HG03103 (cell line): Measurements from ENCODE around the gene C12orf56.
A peak's percentile ranks its signal among the peaks of the same experiment; 100 is the strongest.
"Not testable (repeated sequence)": the region's sequence is repeated elsewhere in the genome, so short reads cannot be mapped to it uniquely, and the experiment has no call there.

ENCODE experiments used
- ATAC-seq: cut with Tn5 transposase; IDR thresholded peaks from one replicate; pipeline ENCODE4 v1.9.1; 2021; ENCODE audit warnings: low read depth; ENCODE audit not compliant: unreplicated experiment

Gene C12orf56

DNA sequence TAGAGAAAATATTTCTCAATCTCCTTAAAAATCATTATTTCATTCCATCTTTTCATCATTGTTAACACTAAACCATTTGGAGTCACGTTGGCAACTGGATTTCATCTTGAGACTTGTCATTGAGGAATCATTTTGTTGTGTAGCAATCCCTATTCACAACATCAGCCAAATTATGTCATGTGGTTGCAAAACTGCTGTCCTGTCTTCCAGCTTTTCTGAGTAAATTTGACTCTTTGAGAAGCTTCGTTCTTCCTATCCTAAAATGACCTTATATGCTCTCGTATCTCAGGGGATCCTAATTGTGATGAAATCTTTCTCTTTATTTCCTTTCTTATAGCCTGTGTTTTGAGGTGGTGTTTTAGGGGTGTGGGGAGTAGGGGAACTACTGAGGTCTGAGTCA lies 137.9 kb downstream of the C12orf56 start:
- ATAC-seq: no peak

DNA sequence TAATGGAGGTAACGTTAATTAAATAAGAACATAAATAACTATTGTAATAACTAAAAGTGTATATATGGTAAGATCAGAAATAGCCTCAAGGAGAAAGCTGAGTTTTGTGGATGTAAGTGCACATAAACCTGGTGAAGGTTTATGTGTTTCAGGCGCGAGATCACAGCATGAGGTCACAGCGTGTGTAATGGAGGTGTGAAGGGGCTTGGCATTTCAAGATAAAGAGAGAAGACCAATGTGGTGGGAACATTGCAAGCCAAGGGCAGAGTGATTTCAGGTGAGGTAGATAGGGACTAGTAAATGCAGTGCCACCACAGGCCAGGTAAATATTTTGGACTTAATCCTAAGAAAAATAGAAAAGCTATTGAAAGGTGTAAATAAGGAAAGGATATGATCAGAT lies 146.7 kb downstream of the C12orf56 start:
- no peak for ATAC-seq

DNA sequence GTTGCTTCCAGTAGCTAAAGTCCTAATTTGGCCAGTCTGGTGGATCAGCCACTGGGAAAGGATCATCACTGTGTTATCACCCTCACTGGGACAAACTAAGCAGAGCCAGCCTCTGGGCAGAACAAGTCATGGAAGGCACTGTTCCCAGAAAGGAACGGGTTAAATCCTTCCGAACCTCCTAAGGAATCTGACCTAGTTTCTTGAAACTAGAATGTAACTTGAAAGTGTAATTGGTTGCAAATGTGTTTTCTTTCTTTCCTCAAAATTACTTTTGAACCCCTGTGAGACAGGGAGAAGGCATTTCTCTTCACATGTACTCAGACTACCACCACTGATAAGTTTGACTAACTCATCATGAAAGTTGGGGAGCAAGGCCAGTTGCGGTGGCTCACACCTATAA lies 149.8 kb downstream of the C12orf56 start:
- ATAC-seq: no peak

DNA sequence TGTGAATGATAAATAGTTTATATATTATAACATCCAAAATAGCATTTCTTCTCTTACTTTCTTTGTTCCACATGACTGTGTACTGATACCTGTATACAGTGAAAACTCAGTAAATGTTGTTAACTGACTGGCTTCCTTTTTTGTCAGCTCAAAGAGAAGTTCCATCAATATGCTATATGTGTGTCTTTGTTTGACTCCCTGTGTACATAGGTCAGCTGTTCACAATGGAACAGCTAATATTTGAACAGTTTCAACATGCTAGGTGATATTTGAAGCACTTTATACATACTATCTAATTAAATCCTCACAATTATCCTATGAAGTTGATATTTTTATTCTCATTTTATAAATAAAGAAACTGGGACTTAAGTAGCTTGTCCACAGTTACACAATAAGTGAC lies 153.2 kb downstream of the C12orf56 start:
- no peak for ATAC-seq

DNA sequence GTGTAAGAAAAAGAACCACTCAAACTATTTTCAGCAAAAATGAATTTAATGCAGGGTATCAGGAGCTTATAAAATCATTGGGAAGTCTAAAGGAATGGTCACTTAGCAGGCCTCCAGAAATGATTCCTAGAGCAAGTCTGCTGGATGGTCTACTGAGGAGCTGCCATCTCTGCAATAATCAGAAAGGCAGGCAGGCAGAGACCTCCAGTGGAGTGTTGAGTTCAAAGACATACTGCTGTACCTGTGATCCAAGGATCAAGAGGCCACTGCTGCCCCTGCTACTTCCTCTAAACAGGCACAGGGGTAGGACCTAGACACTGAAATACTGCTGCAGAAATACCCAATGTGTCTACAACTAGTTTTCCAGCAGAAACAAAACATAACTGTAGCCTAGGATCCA lies 154.0 kb downstream of the C12orf56 start:
- no peak for ATAC-seq

DNA sequence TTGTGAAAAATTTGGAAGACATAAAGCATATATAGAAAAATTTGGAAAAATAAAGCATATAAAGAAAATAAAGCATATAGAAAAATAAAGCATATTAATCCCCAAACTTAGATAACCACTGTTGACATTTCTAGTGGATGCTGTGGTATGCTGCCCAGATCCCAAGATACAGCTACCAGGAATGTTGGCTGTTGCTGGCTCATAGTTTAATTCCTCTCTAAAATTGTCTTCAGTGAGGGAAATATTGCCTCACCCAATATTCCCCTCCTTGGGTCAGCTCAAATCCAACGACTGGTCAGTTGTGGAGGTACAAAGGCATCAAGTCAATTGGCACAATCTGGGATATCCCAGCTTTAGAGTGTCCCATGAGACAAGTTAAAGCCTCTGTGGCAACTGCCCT lies 158.4 kb downstream of the C12orf56 start:
- ATAC-seq: no peak

DNA sequence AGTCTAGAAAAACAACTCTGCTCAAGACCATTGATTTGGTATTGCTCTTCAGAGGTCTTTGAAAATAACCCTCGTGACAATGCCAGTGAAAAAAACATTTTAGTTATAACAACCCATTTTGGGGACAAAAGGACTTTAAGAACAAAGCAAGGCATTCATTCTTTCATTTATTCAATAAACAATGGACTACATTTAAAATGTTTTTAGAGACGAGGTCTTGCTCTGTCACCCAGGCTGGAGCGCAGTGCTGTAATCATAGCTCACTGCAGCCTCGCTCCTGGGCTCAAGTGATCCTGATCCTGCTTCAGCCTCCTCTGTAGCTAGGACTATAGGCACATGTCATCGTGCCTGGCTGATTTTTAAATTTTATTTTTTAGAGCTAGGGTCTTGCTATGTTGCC lies 160.8 kb downstream of the C12orf56 start:
- no peak for ATAC-seq

DNA sequence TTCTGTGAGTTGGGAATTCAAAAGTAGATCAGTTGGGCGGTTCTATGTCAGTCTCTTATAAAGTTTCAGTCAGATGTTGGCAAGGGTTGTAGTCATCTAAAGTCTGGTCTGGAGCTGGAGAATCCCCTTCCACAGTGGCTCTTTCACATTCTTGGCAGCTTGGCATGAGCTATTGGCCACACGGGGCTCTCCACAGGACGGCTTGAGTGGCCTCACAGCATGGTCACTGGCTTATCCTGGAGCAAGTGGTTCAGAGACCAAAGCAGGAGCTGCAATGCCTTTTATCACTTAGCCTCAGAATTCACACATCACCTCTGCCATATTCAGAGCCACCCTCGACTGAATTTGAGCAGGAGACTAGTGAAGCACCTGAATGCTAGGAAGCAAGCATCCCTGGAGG lies 161.3 kb downstream of the C12orf56 start:
- no peak for ATAC-seq

DNA sequence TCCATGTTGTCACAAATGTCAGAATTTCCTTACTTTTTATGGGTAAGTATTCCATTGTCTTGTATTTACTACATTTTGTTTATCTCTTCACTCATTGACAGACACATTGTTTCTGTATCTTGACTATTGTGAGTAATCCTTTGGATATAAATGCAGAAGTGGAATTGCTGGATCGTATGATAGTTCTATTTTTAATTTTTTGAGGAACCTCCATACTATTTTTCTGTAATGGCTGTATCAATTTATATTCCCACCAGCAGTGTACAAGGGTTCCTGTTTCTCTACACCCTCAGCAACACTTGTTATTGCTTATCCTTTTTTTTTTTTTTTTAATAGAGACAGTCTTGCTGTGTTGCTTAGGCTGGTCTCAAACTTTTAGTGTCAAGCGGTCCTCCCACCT lies 164.9 kb downstream of the C12orf56 start:
- ATAC-seq: no peak

DNA sequence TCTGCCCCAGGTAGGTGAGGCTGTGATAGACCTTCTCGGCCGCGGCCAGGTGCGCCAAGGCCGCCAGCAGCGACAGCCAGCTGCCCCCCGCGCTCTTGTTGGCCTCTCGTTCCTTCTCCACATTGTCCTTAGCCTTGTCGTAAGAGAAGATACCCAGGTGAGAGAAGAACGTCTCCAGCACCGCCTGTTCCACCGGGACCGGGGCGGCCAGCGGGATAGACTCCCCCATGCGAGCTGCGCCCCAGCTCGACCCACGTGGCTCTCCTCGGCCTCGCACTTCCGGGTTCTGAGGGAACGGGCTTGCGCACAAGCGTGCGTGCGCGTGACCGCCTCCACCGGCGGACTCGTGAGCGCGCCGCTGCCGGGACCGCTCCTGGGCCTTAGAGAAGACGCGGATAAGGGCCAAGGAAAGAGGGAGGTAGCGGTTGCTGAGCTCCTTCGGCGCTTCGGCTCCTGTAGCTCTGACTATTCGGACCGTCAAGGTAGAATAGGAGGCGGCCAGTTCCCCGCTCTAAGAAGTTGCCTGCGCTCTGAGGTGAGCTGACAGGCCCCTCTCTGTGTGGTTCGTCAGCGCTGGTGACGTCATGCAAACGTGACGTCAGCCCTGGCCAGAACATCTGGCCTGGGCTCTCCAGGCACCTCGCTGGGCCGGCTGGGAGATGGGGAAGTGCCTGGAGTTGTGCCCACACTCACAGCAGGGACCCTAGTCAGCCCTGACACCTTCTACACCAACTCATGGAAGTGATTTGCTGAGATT lies 168.4 kb downstream of the C12orf56 start, which contains the start of gene KICS2:
KICS2 (minus strand) TSS at position 288 of the 757 bp plus-strand sequence; CDS start at position 229, 59 bp downstream.
- peak; percentile 85 for ATAC-seq

DNA sequence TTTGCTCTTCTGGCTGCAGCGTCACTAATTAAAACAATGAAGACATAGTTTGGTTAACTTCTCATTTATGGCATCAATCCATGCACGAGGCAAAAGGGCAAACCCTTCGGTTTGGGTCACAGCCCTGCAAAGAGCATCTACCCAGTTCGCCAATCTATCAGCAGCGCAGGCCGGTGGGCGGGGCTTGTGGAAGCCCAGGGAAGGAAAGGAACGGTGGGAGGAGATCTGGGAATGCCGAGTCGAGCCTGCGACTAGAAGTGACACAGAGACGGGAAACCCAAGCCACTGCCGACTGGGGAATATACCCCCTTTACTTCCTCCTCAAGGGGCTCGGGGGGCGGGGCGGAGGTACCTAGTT lies 168.9 kb downstream of the C12orf56 start:
- peak; percentile 21 for ATAC-seq

DNA sequence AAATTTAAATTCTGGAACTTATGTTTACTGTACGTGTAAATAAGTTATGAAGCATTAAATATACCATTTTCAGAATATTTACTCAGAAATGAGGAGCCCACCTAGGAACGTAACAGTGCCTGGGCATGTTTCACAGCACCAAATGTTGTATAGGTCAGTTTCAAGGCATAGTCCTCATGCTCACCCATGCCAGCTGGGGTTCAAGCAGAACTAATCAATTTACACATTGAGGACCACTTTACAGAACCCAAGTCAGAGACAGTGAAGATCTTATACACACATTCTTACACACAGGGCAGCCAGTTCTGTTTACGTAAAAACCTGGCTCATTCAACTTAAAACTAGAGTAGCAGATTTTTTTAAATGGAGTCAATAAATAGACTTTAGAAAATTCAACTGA lies 170.5 kb downstream of the C12orf56 start:
- ATAC-seq: no peak

DNA sequence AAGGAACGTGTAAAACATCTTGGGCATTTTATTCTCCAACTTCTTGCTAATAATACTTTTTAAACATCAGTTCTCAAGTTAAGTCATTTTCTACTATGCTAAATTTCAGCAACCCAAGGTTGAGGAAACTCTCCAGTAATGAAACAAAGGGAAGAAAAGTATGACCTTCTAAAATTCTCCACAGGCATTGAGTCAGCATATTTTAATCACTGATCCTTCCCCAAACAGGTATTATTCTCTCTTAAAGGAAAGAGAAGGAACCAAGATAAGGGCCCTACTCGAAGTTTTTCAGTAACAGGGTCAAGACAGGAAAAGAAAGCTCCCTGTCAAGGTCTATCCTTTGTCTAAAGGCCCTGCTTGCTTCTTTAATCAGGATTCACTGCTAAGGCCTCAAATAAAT lies 171.4 kb downstream of the C12orf56 start:
- ATAC-seq: no peak

DNA sequence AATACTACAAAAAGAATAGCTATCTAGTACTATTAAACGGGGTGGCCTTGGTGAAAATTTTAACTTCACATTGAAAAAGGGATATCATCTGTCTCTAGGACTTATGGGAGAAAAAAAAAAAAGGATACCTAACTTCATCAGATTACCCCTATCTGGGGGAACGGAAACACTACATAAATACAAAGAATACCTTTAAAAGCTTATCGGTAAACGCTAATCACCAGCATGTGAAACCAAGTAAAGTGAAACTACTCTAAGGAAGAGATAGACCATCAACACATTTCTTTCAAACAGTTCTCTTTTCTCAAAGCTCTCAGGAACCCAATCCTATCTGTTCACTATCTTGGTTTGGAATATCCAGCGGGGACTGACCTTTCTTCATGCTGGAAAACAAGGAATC lies 172.0 kb downstream of the C12orf56 start:
- ATAC-seq: peak; percentile 32

DNA sequence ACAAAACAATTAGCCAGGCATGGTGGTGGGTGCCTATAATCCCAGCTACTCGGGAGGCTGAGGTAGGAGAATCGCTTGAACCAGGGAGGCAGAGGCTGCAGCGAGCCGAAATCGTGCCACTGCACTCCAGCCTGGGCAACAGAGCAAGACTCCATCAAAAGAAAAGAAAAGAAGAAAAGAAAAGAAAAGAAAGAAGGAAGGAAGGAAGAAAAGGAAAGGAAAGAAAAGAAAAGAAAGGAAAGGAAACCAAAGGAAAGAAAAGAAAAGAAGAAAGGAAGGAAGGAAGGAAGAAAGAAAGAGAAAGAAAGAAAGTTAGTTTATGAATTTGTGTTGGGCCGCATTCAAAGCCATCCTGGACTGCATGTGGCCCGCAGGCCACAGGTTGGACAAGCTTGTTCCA lies 172.9 kb downstream of the C12orf56 start:
- ATAC-seq: not testable (repeated sequence)

DNA sequence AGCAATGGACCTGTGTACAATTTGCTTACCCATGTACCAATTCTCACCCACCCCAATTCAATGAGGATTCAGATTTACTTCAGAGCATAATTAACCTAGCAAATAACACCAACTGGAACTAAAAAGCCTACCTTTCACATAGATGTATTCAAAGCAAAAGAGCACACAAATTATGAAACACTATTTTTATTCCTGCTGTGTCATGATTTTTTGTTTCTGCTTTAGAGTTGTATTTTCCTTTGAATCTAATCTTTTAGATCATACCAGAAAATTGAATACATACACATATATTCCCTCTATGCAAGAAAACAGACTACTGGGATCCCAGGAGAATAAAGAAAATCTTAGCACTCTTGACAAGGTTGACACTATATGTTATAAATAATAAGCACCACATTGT lies 174.3 kb downstream of the C12orf56 start:
- no peak for ATAC-seq
